HG03175 (cell line): Measurements from ENCODE around the gene BHLHE23.
A peak's percentile ranks its signal among the peaks of the same experiment; 100 is the strongest.

Experiments used
- ATAC-seq: cut with Tn5 transposase; IDR thresholded peaks from one replicate; pipeline ENCODE4 v1.9.1; 2021; ENCODE audit warnings: mild to moderate bottlenecking, moderate library complexity; ENCODE audit not compliant: unreplicated experiment

Gene BHLHE23

DNA sequence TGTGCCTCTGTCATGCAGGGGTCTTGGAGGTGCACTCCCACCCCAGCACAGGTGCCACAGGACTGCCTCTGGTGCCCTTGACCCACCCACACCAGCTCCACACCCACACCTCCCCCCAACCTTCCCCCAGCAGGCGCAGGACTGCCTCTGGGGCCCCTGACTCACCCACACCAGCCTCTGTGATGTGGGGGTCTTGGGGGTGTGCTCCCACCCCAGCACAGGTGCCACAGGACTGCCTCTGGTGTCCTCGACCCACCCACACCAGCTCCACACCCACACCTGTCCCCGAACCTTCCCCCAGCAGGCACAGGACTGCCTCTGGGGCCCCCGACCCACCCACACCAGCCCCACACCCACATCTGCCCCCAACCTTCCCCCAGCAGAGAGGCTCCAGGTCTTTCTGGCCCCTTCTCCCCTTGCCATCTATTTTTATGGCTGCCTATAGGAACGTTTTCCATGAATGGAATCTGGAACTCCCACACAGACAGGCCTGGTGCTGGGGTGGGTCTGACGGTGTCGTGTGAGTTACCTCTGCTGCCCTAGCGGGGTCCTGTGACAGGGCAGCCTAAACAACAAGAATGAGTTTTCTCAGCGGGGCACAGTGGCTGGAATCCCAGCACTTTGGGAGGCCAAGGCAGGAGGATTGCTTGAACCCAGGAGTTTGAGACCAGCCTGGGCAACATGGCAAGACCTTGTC, 30.8 kb downstream of the BHLHE23 start:
- ATAC-seq: no peak

DNA sequence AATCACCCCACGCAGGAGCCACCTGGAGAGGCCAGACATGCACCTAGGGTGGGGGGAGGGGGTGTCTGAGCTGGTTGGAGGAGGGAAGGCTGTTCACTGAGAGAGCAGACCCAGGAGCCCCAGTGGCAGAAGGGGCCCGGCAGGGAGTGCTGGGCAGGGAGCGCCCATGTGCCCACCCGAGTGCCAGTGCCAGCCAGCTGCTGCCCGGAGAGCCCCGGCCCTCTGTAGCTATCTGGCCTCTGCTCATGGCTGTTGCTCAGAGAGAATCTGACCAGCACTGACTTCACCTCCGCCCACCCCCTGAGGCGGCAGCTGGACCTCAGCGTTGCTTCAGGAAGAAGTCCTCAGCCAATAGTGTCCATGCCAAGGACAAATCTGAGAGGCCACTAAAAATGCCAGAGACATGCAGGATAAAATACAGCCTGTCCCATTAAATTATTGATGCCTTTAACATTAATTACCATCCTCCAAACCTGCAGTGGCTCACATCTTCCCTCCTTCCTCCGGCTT, 31.5 kb downstream of the BHLHE23 start:
- ATAC-seq: no peak

DNA sequence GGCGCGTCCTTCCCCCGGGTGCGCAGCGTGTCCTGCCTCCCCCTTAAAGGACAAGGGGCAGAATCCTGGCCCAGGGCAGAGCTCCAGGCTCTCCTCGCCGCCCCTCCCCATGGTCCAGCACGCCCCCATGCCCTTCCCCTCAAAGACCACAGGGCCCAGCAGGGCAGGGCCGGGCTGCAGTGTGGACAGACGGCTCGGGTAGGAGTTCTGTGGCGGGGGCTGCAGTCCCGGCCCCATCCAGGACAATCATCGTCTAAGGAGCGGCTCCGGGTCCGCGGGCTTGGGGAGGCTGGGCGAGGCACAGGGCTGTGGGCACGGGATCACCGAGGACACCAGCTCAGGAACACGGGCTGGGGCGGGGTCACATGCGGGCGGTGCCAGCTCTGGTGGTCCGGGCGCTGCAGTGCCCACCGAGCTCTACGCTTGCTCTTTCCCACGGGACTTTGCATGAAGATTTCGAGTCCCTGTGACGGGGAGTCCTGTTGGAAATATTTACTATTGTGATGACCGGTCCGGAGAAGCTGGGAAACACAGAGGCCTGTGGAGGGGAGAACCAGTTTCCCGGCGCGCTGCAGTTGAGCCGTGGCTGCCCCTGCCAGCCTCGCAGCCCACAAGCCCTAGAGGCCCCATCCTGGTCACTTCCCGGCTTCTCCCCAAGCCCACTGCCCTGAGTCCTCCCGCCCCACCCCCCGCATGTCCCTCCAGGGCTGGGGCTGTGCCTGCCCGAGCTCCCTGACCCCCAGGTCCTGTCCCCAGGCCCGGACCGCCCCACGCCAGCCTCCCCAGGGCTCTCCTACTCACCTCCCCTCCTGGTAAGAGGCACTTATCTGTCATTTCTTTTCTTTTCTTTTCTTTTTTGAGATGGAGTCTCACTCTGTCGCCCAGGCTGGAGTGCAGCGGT, 33.7 kb downstream of the BHLHE23 start:
- no peak for ATAC-seq

DNA sequence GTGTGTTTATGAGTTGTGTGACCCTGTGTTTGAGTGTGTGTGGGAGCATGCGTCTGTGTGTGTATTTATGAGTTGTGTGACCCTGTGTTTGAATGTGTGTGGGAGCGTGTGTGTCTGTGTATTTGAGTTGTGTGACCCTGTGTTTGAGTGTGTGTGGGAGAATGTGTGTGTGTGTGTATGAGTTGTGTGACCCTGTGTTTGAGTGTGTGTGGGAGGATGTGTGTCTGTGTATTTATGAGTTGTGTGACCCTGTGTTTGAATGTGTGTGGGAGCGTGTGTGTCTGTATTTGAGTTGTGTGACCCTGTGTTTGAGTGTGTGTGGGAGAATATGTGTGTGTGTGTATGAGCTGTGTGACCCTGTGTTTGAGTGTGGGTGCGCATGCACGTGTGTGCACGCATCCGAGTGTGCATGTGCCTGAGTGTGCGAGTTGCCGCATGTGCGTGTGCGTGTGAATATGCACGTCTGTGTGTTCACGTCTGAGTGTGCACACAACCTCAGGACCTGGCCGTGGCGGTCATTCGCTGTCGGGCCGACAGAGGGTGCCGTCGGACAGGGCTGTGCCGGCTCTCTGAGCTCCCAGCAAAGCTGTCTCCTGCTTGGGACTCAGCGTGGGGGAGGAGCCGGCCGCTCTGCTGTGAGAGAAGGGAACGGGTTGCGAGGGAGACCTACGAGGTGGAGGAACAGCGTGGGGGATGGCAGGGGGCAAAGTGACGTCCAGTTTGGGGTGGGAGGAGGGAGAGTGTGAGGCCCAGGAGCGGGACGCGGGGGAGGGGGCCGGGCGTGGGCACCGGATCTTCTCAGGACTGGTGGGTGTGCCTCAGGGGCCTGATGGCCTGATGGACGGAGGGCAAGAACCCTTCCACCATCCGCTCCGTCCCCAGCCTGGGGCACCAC, 34.6 kb downstream of the BHLHE23 start:
- peak; percentile 81 for ATAC-seq

DNA sequence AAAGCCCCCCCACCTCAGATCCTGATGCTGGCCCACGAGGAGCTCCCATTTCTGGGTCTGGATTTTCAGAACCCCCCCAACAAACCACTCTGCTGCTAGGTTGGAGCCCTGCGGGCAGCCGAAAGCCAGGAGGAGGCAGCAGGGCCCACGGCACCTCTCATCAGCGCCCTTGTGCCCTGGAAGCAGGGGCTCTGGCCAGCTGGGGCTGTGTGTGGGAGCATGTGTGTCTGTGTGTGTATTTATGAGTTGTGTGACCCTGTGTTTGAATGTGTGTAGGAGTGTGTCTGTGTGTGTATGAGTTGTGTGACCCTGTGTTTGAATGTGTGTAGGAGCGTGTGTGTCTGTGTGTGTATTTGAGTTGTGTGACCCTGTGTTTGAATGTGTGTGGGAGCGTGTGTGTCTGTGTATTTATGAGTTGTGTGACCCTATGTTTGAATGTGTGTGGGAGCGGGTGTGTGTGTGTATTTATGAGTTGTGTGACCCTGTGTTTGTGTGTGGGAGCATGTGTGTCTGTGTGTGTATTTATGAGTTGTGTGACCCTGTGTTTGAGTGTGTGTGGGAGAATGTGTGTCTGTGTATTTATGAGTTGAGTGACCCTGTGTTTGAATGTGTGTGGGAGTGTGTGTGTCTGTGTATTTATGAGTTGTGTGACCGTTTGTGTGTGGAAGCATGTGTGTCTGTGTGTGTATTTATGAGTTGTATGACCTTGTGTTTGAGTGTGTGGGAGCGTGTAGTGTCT, 35.4 kb downstream of the BHLHE23 start:
- no peak for ATAC-seq

DNA sequence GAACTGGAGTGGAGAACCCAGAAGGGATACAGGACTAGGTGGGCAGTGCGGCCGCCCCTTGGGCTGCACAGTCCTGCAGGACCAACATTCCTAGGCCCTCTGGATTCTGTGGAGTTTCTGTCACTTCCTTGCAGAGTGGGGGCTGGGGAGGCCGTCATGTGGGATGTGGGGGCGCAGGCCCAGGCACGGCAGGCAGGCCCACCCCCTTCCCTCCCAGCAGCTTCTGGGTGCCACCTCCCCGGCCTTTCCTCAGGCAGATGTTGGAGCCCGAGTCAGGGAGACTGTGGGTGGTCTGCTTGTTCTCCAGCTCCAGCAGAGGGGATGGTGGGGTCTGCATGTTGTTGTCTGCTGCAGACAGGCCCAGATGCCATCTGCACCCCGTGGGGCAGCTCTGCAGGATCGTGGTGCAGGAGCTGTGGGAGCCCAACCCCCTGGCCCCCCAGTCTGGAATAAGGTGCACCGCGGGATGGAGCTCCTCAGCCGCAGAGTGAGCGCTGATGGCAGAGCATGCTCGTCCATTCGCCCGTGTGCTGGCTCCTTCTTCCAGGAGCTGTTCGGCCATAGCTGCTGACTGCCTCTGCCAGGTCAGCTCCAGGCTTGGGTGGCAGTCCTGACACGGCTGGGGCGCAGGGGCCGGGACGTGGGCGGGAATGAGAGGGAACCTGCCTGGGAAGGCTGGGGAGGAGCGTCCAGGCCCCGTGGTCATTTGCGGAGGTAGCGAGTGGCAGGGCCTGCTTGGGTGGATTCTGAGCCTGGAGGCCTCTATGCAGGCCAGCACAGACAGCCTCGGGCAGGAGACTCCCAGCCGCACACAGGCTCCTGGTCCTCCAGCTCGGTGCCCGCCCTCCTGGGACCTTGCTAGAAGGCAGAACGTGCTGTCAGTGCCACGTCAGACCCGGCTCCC, 36.2 kb downstream of the BHLHE23 start:
- ATAC-seq: no peak

DNA sequence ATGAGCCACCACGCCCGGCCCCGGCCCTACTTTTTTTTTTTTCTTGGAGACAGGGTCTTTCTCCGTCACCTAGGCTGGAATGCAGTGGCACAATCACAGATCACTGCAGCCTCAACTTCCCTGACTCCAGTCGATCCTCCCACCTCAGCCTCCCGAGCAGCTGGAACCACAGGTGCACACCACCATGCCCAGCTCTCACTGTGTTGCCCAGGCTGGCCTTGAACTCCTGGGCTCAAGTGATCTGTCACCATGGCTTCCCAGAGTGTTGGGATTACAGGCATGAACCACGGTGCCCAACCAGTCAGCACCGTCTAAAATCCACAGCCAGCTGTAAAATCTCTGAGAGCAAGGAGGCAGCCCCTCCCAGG, 36.8 kb downstream of the BHLHE23 start:
- no peak for ATAC-seq

DNA sequence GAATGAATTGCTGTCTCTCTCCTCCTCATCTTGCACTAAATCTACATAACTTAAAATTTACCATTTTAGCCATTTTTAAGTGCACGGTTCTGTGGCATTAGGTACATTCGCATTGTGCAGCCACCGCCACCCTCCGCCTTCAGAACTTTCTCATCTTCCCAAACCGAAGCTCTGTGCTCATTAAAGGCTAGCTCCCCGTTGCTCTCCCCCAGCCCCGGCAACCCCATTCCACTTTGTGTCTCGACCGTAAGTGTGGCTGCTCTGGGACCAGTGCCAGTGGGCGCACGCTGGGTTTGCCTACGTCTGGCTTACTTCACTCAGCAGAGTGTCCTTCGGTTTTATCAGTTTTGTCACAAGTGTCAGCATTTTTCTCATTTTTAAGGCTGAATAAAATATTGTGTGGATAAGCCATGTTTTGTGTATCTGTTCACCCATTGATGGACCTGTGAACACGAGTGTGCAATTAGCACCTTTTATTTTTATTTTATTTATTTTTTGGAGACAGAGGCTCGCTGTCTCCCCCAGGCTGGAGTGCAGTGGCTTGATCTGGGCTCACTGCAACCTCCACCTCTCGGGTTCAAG, 37.5 kb downstream of the BHLHE23 start:
- no peak for ATAC-seq

DNA sequence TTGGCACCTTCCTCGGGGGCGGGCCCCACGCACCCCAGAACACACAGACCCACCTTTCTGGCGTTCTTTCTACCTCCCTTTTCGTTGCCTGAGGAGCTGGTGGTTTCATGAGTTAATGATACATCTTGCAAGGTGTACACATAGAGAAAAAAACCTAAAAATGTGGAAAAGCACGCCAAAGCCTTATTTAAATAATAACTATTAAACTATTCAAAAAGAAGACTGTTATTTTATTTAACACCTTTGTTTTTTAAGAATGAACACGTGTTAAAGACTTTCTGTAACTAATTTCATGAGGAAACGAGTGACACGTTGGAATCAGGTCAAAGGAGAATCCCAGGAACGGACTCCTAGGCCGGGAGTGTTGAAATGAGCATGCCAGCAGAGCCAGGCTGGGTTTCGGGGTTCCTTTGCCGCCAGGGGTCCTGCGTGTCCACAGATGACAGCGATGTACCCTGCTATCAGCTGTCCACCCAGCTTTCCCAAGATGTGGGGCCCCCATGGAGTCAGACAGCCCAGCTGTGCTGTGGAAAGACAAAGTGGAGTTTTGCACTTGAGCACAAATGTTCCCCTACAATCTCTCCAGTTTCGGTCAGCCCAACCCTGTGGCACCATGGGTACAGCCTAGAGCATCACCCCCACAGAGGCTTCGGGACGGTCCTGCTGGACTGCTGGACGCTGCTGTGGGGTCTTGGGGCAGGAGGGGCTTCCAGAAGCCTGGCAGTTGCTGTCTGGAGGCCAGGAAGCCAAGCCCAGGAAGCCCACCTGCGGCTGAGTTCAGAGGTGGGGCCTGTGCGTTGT, 38.2 kb downstream of the BHLHE23 start:
- ATAC-seq: no peak

DNA sequence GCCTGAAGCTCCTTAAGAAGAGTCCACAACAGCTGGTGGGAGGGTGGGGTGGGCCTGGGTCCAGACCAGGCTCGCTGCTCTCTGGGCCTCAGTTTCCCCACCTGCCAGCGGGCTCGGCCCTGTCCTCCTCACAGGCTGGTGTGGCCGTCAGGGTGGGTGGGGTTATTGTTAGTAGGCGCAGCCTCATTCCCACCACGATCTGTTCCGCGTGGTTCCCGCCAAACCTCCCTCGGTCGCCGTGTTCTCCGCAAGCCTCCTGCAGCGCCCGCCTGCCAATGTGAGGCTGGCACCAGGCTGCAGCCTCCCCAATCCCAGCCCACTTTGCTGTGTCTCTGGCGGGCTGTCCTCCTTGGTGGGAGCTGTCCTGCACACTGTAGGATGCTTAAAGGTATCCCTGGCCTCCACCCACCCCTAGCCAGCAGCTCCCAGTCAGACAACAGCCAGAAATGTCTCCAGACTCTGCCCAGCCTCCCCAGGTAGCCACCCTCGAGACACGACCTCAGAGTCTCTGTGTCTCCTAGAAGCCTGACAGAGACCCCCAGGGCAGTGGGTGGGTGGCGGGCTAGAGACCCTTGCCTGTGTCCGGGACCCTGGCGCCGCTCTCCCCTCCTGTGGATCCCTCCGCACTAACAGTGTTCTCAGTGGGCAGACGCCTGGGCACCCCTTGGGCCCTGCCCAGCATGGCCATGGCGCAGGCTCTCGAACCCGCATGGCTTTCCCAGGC, 39.0 kb downstream of the BHLHE23 start:
- ATAC-seq: no peak

DNA sequence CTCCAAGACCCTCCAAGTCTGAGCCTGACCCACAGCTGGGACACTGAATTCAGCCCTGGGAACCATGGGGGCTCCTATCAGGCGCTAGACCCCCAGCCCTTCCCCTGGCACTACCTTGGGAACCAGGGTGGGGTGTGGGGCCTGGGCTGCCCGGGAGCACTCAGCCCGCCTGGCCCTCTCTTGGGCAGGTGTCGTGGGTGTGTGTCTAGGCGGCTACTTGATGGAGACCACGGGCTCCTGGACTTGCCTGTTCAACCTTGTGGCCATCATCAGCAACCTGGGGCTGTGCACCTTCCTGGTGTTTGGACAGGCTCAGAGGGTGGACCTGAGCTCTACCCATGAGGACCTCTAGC, 39.6 kb downstream of the BHLHE23 start:
- no peak for ATAC-seq

DNA sequence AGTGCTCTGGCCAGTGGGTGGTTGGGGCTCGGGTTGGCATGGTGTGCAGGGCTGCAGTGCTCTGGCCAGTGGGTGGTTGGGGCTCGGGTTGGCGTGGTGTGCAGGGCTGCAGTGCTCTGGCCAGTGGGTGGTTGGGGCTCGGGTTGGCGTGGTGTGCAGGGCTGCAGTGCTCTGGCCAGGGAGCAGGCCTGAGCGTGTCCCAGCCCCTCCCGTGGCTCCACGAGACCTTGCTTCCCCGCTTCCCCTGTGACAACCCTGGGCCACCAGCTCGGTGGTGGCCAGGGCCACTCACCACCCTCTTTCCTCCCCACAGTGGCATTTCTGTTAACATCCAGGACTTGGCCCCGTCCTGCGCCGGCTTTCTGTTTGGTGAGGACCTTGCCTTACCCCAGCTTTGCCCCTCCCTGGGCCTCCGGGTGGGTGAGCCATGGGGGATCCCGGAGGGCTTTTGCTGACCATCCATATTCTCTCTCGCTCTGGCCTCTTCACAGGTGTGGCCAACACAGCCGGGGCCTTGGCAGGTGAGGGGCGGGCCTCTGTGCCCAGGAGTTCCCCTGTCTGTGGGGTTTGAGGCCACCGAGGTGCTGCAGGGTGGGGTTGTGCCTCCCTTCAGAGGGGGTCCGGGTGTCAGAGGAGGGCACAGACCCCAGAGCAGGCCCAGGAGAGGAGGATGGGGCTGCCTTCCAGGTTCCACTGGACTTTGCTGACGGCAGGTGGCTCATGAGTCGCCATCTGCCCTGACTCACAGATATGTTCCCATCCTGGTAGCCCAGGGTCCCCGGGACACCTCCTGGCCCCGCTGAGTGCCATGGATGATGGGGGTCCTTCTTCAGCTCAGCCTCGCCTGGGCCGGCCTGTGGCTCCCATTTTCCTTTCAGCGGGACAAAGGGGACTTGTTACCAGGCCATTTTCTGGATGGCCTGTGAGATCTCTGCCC, 40.3 kb downstream of the BHLHE23 start:
- ATAC-seq: no peak

DNA sequence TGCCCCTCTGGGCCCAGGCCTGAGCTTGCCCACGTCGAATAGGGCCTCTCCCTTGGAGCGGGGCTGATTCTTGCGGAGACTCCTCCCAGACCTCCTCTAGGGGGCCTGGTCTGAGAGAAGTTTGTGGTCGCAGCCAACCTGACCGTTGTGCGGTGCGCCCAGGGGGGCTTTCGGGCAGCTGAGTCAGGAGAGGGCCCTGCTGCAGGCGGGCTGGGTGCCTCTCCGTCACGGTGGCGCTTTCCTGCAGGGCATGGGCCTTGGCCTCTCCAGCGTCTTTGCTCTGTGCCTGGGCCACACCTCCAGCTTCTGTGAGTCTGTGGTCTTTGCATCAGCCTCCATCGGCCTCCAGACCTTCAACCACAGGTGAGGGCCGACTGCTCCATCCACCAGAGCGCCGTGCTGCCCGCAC, 41.4 kb downstream of the BHLHE23 start:
- ATAC-seq: no peak

DNA sequence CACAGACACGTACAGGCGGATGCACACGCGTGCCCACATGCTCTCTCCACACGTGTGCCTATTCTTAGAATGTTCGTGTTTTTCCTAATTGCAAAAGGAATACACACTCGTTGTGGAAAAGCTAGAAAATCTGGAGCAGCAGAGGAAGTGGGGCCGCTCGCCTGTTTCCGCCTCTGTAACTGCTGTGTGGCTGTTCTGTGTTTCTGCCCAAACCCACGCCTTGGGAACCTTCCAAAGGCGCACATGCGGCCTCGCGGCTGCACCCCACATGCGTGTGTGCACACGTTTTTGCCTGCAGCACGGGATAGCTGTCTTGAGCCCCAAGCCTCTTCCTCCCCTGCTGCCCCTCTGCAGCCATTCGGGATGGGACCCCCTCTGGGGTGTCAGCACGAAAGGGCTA, 42.1 kb downstream of the BHLHE23 start:
- no peak for ATAC-seq

DNA sequence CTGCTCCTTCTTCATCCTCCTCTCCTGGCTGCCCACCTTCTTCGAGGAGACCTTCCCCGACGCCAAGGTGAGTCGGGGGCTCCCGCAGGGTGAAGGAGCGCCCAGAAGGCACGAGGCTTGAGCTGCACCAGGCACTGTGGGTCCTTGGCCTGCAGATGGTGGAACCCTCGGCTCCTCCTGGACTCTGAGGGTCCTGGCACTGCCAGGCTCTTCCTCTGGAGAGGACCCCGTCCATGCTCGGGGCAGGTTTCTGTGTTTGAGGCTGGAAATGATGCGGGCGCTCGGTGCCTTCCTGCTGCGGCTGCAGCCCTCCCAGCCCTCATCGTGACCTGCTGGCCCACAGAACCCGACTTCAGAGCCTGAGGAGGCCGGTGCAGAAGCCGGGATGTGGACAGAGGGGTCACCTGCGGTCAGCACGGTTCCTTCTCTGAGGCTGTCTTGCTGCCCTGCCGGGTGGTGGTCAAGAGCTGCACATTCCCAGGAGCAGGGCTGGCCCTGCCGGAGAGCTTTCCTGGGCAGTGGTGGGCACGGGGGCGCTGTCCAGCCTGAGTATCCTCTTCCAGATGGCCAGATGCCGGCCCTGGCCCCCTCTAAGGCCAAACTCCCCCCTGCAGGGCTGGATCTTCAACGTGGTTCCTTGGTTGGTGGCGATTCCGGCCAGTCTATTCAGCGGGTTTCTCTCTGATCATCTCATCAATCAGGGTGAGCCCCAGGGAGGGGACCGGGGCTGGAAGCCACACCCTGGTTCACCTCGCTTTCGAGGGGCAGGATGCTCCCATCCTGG, 43.0 kb downstream of the BHLHE23 start:
- ATAC-seq: no peak
